ENCODE data around the gene CXCR5. TPM values are rescaled to one million over a fixed set of nuclear protein-coding genes. Genes with fewer than 3 reads are reported as not detected.

Gene CXCR5
- total and polyA plus RNA-seq, 2 donors, result 0.57 to 1.3 TPM

GRCh38 chr11:118928870-118929500 is 45.3 kb downstream of the CXCR5 start:
- Histone ChIP-seq H3K4me3 (ENCODE audit: low read length in 2 of 2) (peak overlapping the region; percentile 66 to 80), H3K4me1 (ENCODE audit: control insufficient read depth in 2 of 2, insufficient read depth in 2 of 2, low read length in 2 of 2) (peaks cover 26 to 65% of the 10 kb centered on the region in 2 donors), H3K9me3 (ENCODE audit: control insufficient read depth in 2 of 2, insufficient read depth in 1 of 2, low read length in 1 of 2) (peaks cover 0 to 4% of the 10 kb centered on the region in 2 donors), H3K27ac (ENCODE audit: low read depth in 1 of 2, low read length in 1 of 2) (peak overlapping the region; percentile 97 to 99), H3K27me3 (ENCODE audit: control insufficient read depth in 2 of 2, insufficient read depth in 1 of 2, low read length in 1 of 2) (no peaks in the 10 kb centered on the region), H3K36me3 (ENCODE audit: control insufficient read depth in 2 of 2, insufficient read depth in 2 of 2, low read length in 1 of 2) (no peaks in the 10 kb centered on the region)
- DNase-seq (ENCODE audit: low read depth in 6 of 9, low spot score in 9 of 9), result peak in 3 of 9 donors; percentile 59 to 82 (median 76)
- under 1% methylated on average over 26 of the region's 26 CpGs for WGBS

GRCh38 chr11:118929501-118930093 is 45.9 kb downstream of the CXCR5 start:
- DNase-seq (ENCODE audit: low read depth in 6 of 9, low spot score in 9 of 9), result peak in 7 of 9 donors; percentile 76 to 93 (median 82)
- Histone ChIP-seq H3K4me1 (ENCODE audit: control insufficient read depth in 2 of 2, insufficient read depth in 2 of 2, low read length in 2 of 2) (peaks cover 26 to 58% of the 10 kb centered on the region in 2 donors), H3K36me3 (ENCODE audit: control insufficient read depth in 2 of 2, insufficient read depth in 2 of 2, low read length in 1 of 2) (no peaks in the 10 kb centered on the region), H3K27ac (ENCODE audit: low read depth in 1 of 2, low read length in 1 of 2) (peak overlapping the region; percentile 97 to 99), H3K9me3 (ENCODE audit: control insufficient read depth in 2 of 2, insufficient read depth in 1 of 2, low read length in 1 of 2) (peaks cover 0 to 4% of the 10 kb centered on the region in 2 donors), H3K27me3 (ENCODE audit: control insufficient read depth in 2 of 2, insufficient read depth in 1 of 2, low read length in 1 of 2) (no peaks in the 10 kb centered on the region), H3K4me3 (ENCODE audit: low read length in 2 of 2) (peak overlapping the region; percentile 66 to 80)
- WGBS, result under 1% methylated on average over 24 of the region's 26 CpGs

GRCh38 chr11:118930094-118930712 is 46.5 kb downstream of the CXCR5 start:
- H3K36me3 ChIP-seq (ENCODE audit: control insufficient read depth in 2 of 2, insufficient read depth in 2 of 2, low read length in 1 of 2), result no peaks in the 10 kb centered on the region
- 3% methylated on average over 20 of the region's 20 CpGs for WGBS
- H3K4me1 ChIP-seq (ENCODE audit: control insufficient read depth in 2 of 2, insufficient read depth in 2 of 2, low read length in 2 of 2), result peaks cover 26 to 54% of the 10 kb centered on the region in 2 donors
- H3K4me3 ChIP-seq (ENCODE audit: low read length in 2 of 2), result peak overlapping the region; percentile 66 to 80
- peaks cover 0 to 4% of the 10 kb centered on the region in 2 donors for H3K9me3 ChIP-seq (ENCODE audit: control insufficient read depth in 2 of 2, insufficient read depth in 1 of 2, low read length in 1 of 2)
- H3K27me3 ChIP-seq (ENCODE audit: control insufficient read depth in 2 of 2, insufficient read depth in 1 of 2, low read length in 1 of 2), result no peaks in the 10 kb centered on the region
- peak; percentile 79 to 96 (median 90) for DNase-seq (ENCODE audit: low read depth in 6 of 9, low spot score in 9 of 9)
- peak overlapping the region; percentile 97 to 99 for H3K27ac ChIP-seq (ENCODE audit: low read depth in 1 of 2, low read length in 1 of 2)

- Histone ChIP-seq H3K36me3 (ENCODE audit: control insufficient read depth in 2 of 2, insufficient read depth in 2 of 2, low read length in 1 of 2) (no peaks in the 10 kb centered on the region), H3K4me3 (ENCODE audit: low read length in 2 of 2) (no peak overlapping the region), H3K27me3 (ENCODE audit: control insufficient read depth in 2 of 2, insufficient read depth in 1 of 2, low read length in 1 of 2) (no peaks in the 10 kb centered on the region), H3K4me1 (ENCODE audit: control insufficient read depth in 2 of 2, insufficient read depth in 2 of 2, low read length in 2 of 2) (peaks cover 23 to 46% of the 10 kb centered on the region in 2 donors), H3K27ac (ENCODE audit: low read depth in 1 of 2, low read length in 1 of 2) (no peak overlapping the region), H3K9me3 (ENCODE audit: control insufficient read depth in 2 of 2, insufficient read depth in 1 of 2, low read length in 1 of 2) (no peaks in the 10 kb centered on the region)
- no peak for DNase-seq (ENCODE audit: low read depth in 6 of 9, low spot score in 9 of 9)
Observed at GRCh38 chr11:118931571-118931970, 47.9 kb downstream of the CXCR5 start.

- peaks cover 10 to 27% of the 10 kb centered on the region in 2 donors for H3K4me1 ChIP-seq (ENCODE audit: control insufficient read depth in 2 of 2, insufficient read depth in 2 of 2, low read length in 2 of 2)
- no peak overlapping the region for H3K4me3 ChIP-seq (ENCODE audit: low read length in 2 of 2)
- WGBS, result 81% methylated on average over 4 of the region's 4 CpGs
- no peaks in the 10 kb centered on the region for H3K9me3 ChIP-seq (ENCODE audit: control insufficient read depth in 2 of 2, insufficient read depth in 1 of 2, low read length in 1 of 2)
- no peak for DNase-seq (ENCODE audit: low read depth in 6 of 9, low spot score in 9 of 9)
- no peaks in the 10 kb centered on the region for H3K36me3 ChIP-seq (ENCODE audit: control insufficient read depth in 2 of 2, insufficient read depth in 2 of 2, low read length in 1 of 2)
- H3K27me3 ChIP-seq (ENCODE audit: control insufficient read depth in 2 of 2, insufficient read depth in 1 of 2, low read length in 1 of 2), result no peaks in the 10 kb centered on the region
- H3K27ac ChIP-seq (ENCODE audit: low read depth in 1 of 2, low read length in 1 of 2), result no peak overlapping the region
Observed at GRCh38 chr11:118933486-118933885, 49.8 kb downstream of the CXCR5 start.

GRCh38 chr11:118935376-118935775 is 51.7 kb downstream of the CXCR5 start:
- Histone ChIP-seq H3K27ac (ENCODE audit: low read depth in 1 of 2, low read length in 1 of 2) (no peak overlapping the region), H3K4me3 (ENCODE audit: low read length in 2 of 2) (no peak overlapping the region), H3K4me1 (ENCODE audit: control insufficient read depth in 2 of 2, insufficient read depth in 2 of 2, low read length in 2 of 2) (peaks cover 12 to 32% of the 10 kb centered on the region in 2 donors), H3K36me3 (ENCODE audit: control insufficient read depth in 2 of 2, insufficient read depth in 2 of 2, low read length in 1 of 2) (no peaks in the 10 kb centered on the region), H3K9me3 (ENCODE audit: control insufficient read depth in 2 of 2, insufficient read depth in 1 of 2, low read length in 1 of 2) (no peaks in the 10 kb centered on the region), H3K27me3 (ENCODE audit: control insufficient read depth in 2 of 2, insufficient read depth in 1 of 2, low read length in 1 of 2) (no peaks in the 10 kb centered on the region)
- 81% methylated on average over 8 of the region's 8 CpGs for WGBS
- DNase-seq (ENCODE audit: low read depth in 6 of 9, low spot score in 9 of 9), result no peak

- 95% methylated on average over 11 of the region's 11 CpGs for WGBS
- no peaks in the 10 kb centered on the region for H3K9me3 ChIP-seq (ENCODE audit: control insufficient read depth in 2 of 2, insufficient read depth in 1 of 2, low read length in 1 of 2)
- no peaks in the 10 kb centered on the region for H3K36me3 ChIP-seq (ENCODE audit: control insufficient read depth in 2 of 2, insufficient read depth in 2 of 2, low read length in 1 of 2)
- H3K4me1 ChIP-seq (ENCODE audit: control insufficient read depth in 2 of 2, insufficient read depth in 2 of 2, low read length in 2 of 2), result peaks cover 10 to 22% of the 10 kb centered on the region in 2 donors
- no peak overlapping the region for H3K27ac ChIP-seq (ENCODE audit: low read depth in 1 of 2, low read length in 1 of 2)
- no peak overlapping the region for H3K4me3 ChIP-seq (ENCODE audit: low read length in 2 of 2)
- DNase-seq (ENCODE audit: low read depth in 6 of 9, low spot score in 9 of 9), result no peak
- no peaks in the 10 kb centered on the region for H3K27me3 ChIP-seq (ENCODE audit: control insufficient read depth in 2 of 2, insufficient read depth in 1 of 2, low read length in 1 of 2)
Observed at GRCh38 chr11:118938491-118939403, 55.1 kb downstream of the CXCR5 start.

GRCh38 chr11:118939404-118939915 is 55.8 kb downstream of the CXCR5 start:
- Histone ChIP-seq H3K36me3 (ENCODE audit: control insufficient read depth in 2 of 2, insufficient read depth in 2 of 2, low read length in 1 of 2) (no peaks in the 10 kb centered on the region), H3K9me3 (ENCODE audit: control insufficient read depth in 2 of 2, insufficient read depth in 1 of 2, low read length in 1 of 2) (no peaks in the 10 kb centered on the region), H3K4me1 (ENCODE audit: control insufficient read depth in 2 of 2, insufficient read depth in 2 of 2, low read length in 2 of 2) (peaks cover 10 to 22% of the 10 kb centered on the region in 2 donors), H3K27ac (ENCODE audit: low read depth in 1 of 2, low read length in 1 of 2) (no peak overlapping the region), H3K4me3 (ENCODE audit: low read length in 2 of 2) (no peak overlapping the region), H3K27me3 (ENCODE audit: control insufficient read depth in 2 of 2, insufficient read depth in 1 of 2, low read length in 1 of 2) (no peaks in the 10 kb centered on the region)
- DNase-seq (ENCODE audit: low read depth in 6 of 9, low spot score in 9 of 9), result no peak
- 84% methylated on average over 8 of the region's 8 CpGs for WGBS
